ENCODE results near the gene AFG3L2. TPM values are rescaled to one million over a fixed set of nuclear protein-coding genes. Genes with fewer than 3 reads are reported as not detected.
A peak's percentile ranks its signal among the peaks of the same experiment; 100 is the strongest.

Gene AFG3L2
- total RNA-seq, 2 donors from 2014 or later = 47.1 to 49.5 TPM

GRCh38 chr18:12374401-12374800 lies 2.6 kb downstream of the AFG3L2 start:
- Histone ChIP-seq H3K4me3 (ENCODE audit: low read length) (no peak overlapping the region), H3K27ac (ENCODE audit: low read depth, low read length) (no peak overlapping the region), H3K4me1 (ENCODE audit: control insufficient read depth, insufficient read depth, low read length) (no peaks in the 10 kb centered on the region), H3K27me3 (ENCODE audit: control insufficient read depth, insufficient read depth, low read length, poor library complexity, severe bottlenecking) (no peaks in the 10 kb centered on the region), H3K36me3 (ENCODE audit: control insufficient read depth, insufficient read depth, low read length) (peaks cover 17% of the 10 kb centered on the region), H3K9ac (ENCODE audit: extremely low read depth, low read length, poor library complexity, severe bottlenecking) (no peak overlapping the region), H3K9me3 (ENCODE audit: control insufficient read depth, low read length) (no peaks in the 10 kb centered on the region)
- TF ChIP-seq CTCF (conservative IDR thresholded peaks at IDR 0.05) = no peak
- no peaks in the 10 kb centered on the region for H3K9me3 Mint-ChIP-seq
- peaks cover 16% of the 10 kb centered on the region for H3K4me1 Mint-ChIP-seq
- DNase-seq = no peak
- no peak overlapping the region for H3K4me3 Mint-ChIP-seq
- H3K27me3 Mint-ChIP-seq (ENCODE audit: insufficient read depth) = no peaks in the 10 kb centered on the region
- peaks cover 17% of the 10 kb centered on the region for H3K36me3 Mint-ChIP-seq (ENCODE audit: low read depth)
- H3K27ac Mint-ChIP-seq = no peak overlapping the region
- 93 to 100% methylated on average over 5 to 6 of the region's 6 CpGs for WGBS, 2 experiments (ENCODE audit: insufficient coverage in 1 of 2, insufficient read length in 1 of 2)

- H3K9ac ChIP-seq (ENCODE audit: extremely low read depth, low read length, poor library complexity, severe bottlenecking) = no peak overlapping the region
- H3K27me3 ChIP-seq (ENCODE audit: control insufficient read depth, insufficient read depth, low read length, poor library complexity, severe bottlenecking) = no peaks in the 10 kb centered on the region
- H3K4me3 Mint-ChIP-seq = no peak overlapping the region
- no peak for TF ChIP-seq CTCF (conservative IDR thresholded peaks at IDR 0.05)
- peaks cover 16% of the 10 kb centered on the region for H3K4me1 Mint-ChIP-seq
- no peak overlapping the region for H3K27ac ChIP-seq (ENCODE audit: low read depth, low read length)
- H3K9me3 ChIP-seq (ENCODE audit: control insufficient read depth, low read length) = no peaks in the 10 kb centered on the region
- H3K9me3 Mint-ChIP-seq = no peaks in the 10 kb centered on the region
- H3K36me3 Mint-ChIP-seq (ENCODE audit: low read depth) = peaks cover 24% of the 10 kb centered on the region
- DNase-seq = no peak
- no peaks in the 10 kb centered on the region for H3K27me3 Mint-ChIP-seq (ENCODE audit: insufficient read depth)
- H3K27ac Mint-ChIP-seq = peak overlapping the region; percentile 9
- no peaks in the 10 kb centered on the region for H3K4me1 ChIP-seq (ENCODE audit: control insufficient read depth, insufficient read depth, low read length)
- WGBS, 2 experiments (ENCODE audit: insufficient coverage in 1 of 2, insufficient read length in 1 of 2) = 89 to 100% methylated on average over 2 of the region's 2 CpGs
- peaks cover 22% of the 10 kb centered on the region for H3K36me3 ChIP-seq (ENCODE audit: control insufficient read depth, insufficient read depth, low read length)
- H3K4me3 ChIP-seq (ENCODE audit: low read length) = no peak overlapping the region
Observed at GRCh38 chr18:12373771-12374116, 3.3 kb downstream of the AFG3L2 start.

DNA sequence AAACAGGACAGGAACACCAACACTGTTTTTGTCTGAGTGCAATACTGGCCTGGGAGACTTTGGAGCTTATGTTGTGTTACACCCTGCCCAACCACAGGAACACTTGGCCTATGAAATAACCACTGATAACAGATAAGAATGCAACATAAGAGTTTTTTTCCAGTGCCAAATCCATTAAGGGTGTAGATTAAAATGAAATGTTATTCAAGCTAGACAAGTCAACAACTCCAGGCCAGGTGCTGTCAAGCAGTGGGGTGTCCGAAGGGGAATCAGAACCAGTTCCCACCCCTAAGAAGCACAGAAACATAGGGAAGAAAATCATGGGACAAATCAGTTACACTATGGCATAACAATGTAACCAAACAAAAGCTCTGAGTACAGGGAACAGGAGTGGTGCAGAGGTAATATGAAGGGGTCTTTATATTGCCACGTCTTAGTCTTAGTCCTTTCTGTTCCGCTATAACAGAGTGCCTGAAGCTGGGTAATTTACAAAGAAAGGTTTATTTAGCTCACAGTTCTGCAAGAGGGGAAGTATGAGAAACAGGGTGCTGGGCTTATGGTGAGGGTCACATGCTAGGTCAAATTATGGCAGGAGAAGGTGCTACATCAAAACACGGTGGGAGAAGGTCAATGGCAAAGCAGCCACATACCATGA lies 3.8 kb downstream of the AFG3L2 start:
- H3K27me3 Mint-ChIP-seq (ENCODE audit: insufficient read depth) = no peaks in the 10 kb centered on the region
- Histone ChIP-seq H3K4me3 (ENCODE audit: low read length) (no peak overlapping the region), H3K36me3 (ENCODE audit: control insufficient read depth, insufficient read depth, low read length) (peaks cover 24% of the 10 kb centered on the region), H3K27me3 (ENCODE audit: control insufficient read depth, insufficient read depth, low read length, poor library complexity, severe bottlenecking) (no peaks in the 10 kb centered on the region), H3K9me3 (ENCODE audit: control insufficient read depth, low read length) (no peaks in the 10 kb centered on the region), H3K4me1 (ENCODE audit: control insufficient read depth, insufficient read depth, low read length) (no peaks in the 10 kb centered on the region), H3K9ac (ENCODE audit: extremely low read depth, low read length, poor library complexity, severe bottlenecking) (no peak overlapping the region), H3K27ac (ENCODE audit: low read depth, low read length) (no peak overlapping the region)
- peaks cover 16% of the 10 kb centered on the region for H3K4me1 Mint-ChIP-seq
- no peak overlapping the region for H3K4me3 Mint-ChIP-seq
- no peak for DNase-seq
- peak overlapping the region; percentile 9 for H3K27ac Mint-ChIP-seq
- H3K9me3 Mint-ChIP-seq = no peaks in the 10 kb centered on the region
- no peak for TF ChIP-seq CTCF (conservative IDR thresholded peaks at IDR 0.05)
- H3K36me3 Mint-ChIP-seq (ENCODE audit: low read depth) = peaks cover 25% of the 10 kb centered on the region
- 75 to 97% methylated on average over 3 to 4 of the region's 4 CpGs for WGBS, 2 experiments (ENCODE audit: insufficient coverage in 1 of 2, insufficient read length in 1 of 2)
